Neuronal stem cell (in vitro differentiated cells): ENCODE measurements around the gene CDC25B.
A peak's percentile ranks its signal among the peaks of the same experiment; 100 is the strongest.

Source experiments
- DNase-seq: peaks from one replicate; pipeline ENCODE4 v3.0.0-alpha.2; 2013; ENCODE audit warnings: low spot score
- H2AFZ ChIP-seq: one replicate; pipeline ENCODE4 v1.6.1; 2013; ENCODE audit warnings: mild to moderate bottlenecking, low read length, inconsistent platforms
- H2AK5ac ChIP-seq: 2 replicates; pipeline ENCODE4 v1.6.1; 2013; ENCODE audit warnings: low read depth, mild to moderate bottlenecking, inconsistent platforms, low read length, moderate library complexity, mixed read lengths
- H2BK120ac ChIP-seq: 2 replicates; pipeline ENCODE4 v1.6.1; 2013; ENCODE audit warnings: low read depth, mild to moderate bottlenecking, inconsistent platforms, low read length, moderate library complexity, mixed read lengths
- H2BK12ac ChIP-seq: one replicate; pipeline ENCODE4 v1.6.1; 2013; ENCODE audit warnings: low read length, inconsistent platforms
- H2BK15ac ChIP-seq: 2 replicates; pipeline ENCODE4 v1.6.1; 2013; ENCODE audit warnings: mild to moderate bottlenecking, low read length, inconsistent platforms, mixed read lengths
- H2BK5ac ChIP-seq: one replicate; pipeline ENCODE4 v1.6.1; 2013; ENCODE audit warnings: inconsistent platforms, mild to moderate bottlenecking, low read length, moderate library complexity
- H3K14ac ChIP-seq: one replicate; pipeline ENCODE4 v1.6.1; 2013; ENCODE audit warnings: low read length, inconsistent platforms
- H3K18ac ChIP-seq: 2 replicates; pipeline ENCODE4 v1.6.1; 2013; ENCODE audit warnings: low read length, inconsistent platforms
- H3K23ac ChIP-seq: 2 replicates; pipeline ENCODE4 v1.6.1; 2013; ENCODE audit warnings: low read depth, mild to moderate bottlenecking, mixed read lengths, low read length, inconsistent platforms; ENCODE audit not compliant: poor library complexity
- H3K27ac ChIP-seq: replicated peaks from 3 replicates; pipeline ENCODE4 v1.5.1; 2013; ENCODE audit warnings: low read length, inconsistent platforms
- H3K27me3 ChIP-seq, 3 experiments: 2 replicates each; pipeline ENCODE4 v1.6.1; 2013; ENCODE audit warnings: low read length in 3 of 3, mild to moderate bottlenecking in 2 of 3, inconsistent platforms in 1 of 3, low read depth in 1 of 3, mixed read lengths in 1 of 3, moderate library complexity in 1 of 3; ENCODE audit not compliant: control insufficient read depth in 3 of 3, insufficient read depth in 3 of 3
- H3K36me3 ChIP-seq, 2 donors: replicated peaks in 1 of 2; 2 replicates each; pipeline ENCODE4 v1.6.1; 2013; ENCODE audit warnings: low read length in 2 of 2; ENCODE audit not compliant: control insufficient read depth in 2 of 2, insufficient read depth in 2 of 2
- H3K4ac ChIP-seq: 2 replicates; pipeline ENCODE4 v1.6.1; 2013; ENCODE audit warnings: inconsistent platforms, mild to moderate bottlenecking, low read length, moderate library complexity
- H3K4me1 ChIP-seq, 2 donors: 1 replicate in 1 of 2; 2 replicates in 1 of 2; pipeline ENCODE4 v1.6.1; 2013; ENCODE audit warnings: low read length in 2 of 2, low read depth in 1 of 2; ENCODE audit not compliant: control insufficient read depth in 2 of 2, insufficient read depth in 1 of 2
- H3K4me2 ChIP-seq: one replicate; pipeline ENCODE4 v1.6.1; 2013; ENCODE audit warnings: mild to moderate bottlenecking, low read length, inconsistent platforms; ENCODE audit not compliant: insufficient read depth, poor library complexity, severe bottlenecking
- H3K4me3 ChIP-seq, 2 donors: 2 replicates each; pipeline ENCODE4 v1.5.1; 2013; ENCODE audit warnings: low read length in 2 of 2, mild to moderate bottlenecking in 2 of 2, inconsistent platforms in 1 of 2, moderate library complexity in 1 of 2
- H3K79me1 ChIP-seq: one replicate; pipeline ENCODE4 v1.6.1; 2013; ENCODE audit warnings: low read depth, mild to moderate bottlenecking, inconsistent platforms, low read length, moderate library complexity
- H3K9ac ChIP-seq: one replicate; pipeline ENCODE4 v1.6.1; 2013; ENCODE audit warnings: mild to moderate bottlenecking, low read depth, low read length, inconsistent platforms; ENCODE audit not compliant: poor library complexity
- H3K9me3 ChIP-seq, 2 donors: replicated peaks in 1 of 2; 2 replicates each; pipeline versions ENCODE3 to v1.6.1; 2013; ENCODE audit warnings: low read length in 2 of 2, mild to moderate bottlenecking in 2 of 2, inconsistent platforms in 1 of 2, low read depth in 1 of 2, mixed read lengths in 1 of 2, moderate library complexity in 1 of 2; ENCODE audit not compliant: control insufficient read depth in 2 of 2, insufficient read depth in 1 of 2
- H4K8ac ChIP-seq: one replicate; pipeline ENCODE4 v1.6.1; 2013; ENCODE audit warnings: low read depth, mild to moderate bottlenecking, inconsistent platforms, low read length, moderate library complexity
- H4K91ac ChIP-seq: one replicate; pipeline ENCODE4 v1.6.1; 2013; ENCODE audit warnings: low read length, low read depth, mild to moderate bottlenecking, inconsistent platforms; ENCODE audit not compliant: poor library complexity
- WGBS, 2 donors: extraction: QIAGEN DNeasy Blood & Tissue Kit; methylation state at CpG; one replicate each; pipeline ENCODE4 v1.1.7; 2013; ENCODE audit warnings: missing lambda C conversion rate in 2 of 2, mixed read lengths in 1 of 2; ENCODE audit not compliant: insufficient read length in 2 of 2, insufficient replicate concordance in 1 of 2; ENCODE audit errors: extremely low coverage in 2 of 2; 5-methylcytosine and 5-hydroxymethylcytosine counted together

CDC25B gene

GRCh38 chr20:3782597-3782996 lies 13.5 kb upstream of the CDC25B start:
- H3K4ac ChIP-seq = no peak overlapping the region
- no peak for DNase-seq
- no peak overlapping the region for H2AFZ ChIP-seq
- H3K27ac ChIP-seq = no peak overlapping the region
- no peak overlapping the region for H3K14ac ChIP-seq
- no peak overlapping the region for H4K8ac ChIP-seq
- H4K91ac ChIP-seq = no peak overlapping the region
- no peak overlapping the region for H2BK120ac ChIP-seq
- no peaks in the 10 kb centered on the region for H3K9me3 ChIP-seq
- H2BK15ac ChIP-seq = no peak overlapping the region
- peaks cover 11% of the 10 kb centered on the region for H3K79me1 ChIP-seq
- no peak overlapping the region for H3K9ac ChIP-seq
- H3K4me3 ChIP-seq = no peak overlapping the region
- H2BK12ac ChIP-seq = no peak overlapping the region
- no CpG with 5 or more reads among the region's 6 CpGs for WGBS, 2 donors
- no peak overlapping the region for H3K18ac ChIP-seq
- H3K4me1 ChIP-seq = peaks cover 3 to 19% of the 10 kb centered on the region in 2 donors
- H3K36me3 ChIP-seq = peaks cover 0 to 4% of the 10 kb centered on the region in 2 donors
- H2BK5ac ChIP-seq = no peak overlapping the region
- no peak overlapping the region for H3K4me2 ChIP-seq
- H2AK5ac ChIP-seq = no peak overlapping the region
- H3K27me3 ChIP-seq = peaks cover 2 to 24% (median 23%) of the 10 kb centered on the region in 3 experiments
- no peak overlapping the region for H3K23ac ChIP-seq

GRCh38 chr20:3783068-3783489 lies 13.0 kb upstream of the CDC25B start:
- Histone ChIP-seq H2BK15ac (no peak overlapping the region), H2AFZ (no peak overlapping the region), H3K9me3 (no peaks in the 10 kb centered on the region), H3K27me3 (peaks cover 2 to 20% (median 18%) of the 10 kb centered on the region in 3 experiments), H3K79me1 (peaks cover 11% of the 10 kb centered on the region), H3K4me1 (peaks cover 3 to 19% of the 10 kb centered on the region in 2 donors), H4K91ac (no peak overlapping the region), H3K4ac (no peak overlapping the region), H3K27ac (no peak overlapping the region), H2BK120ac (no peak overlapping the region), H3K4me3 (no peak overlapping the region), H3K18ac (no peak overlapping the region), H4K8ac (no peak overlapping the region), H3K9ac (no peak overlapping the region), H2BK12ac (no peak overlapping the region), H3K23ac (no peak overlapping the region), H3K36me3 (peaks cover 0 to 4% of the 10 kb centered on the region in 2 donors), H2AK5ac (no peak overlapping the region), H3K4me2 (no peak overlapping the region), H2BK5ac (no peak overlapping the region), H3K14ac (no peak overlapping the region)
- WGBS, 2 donors = no CpG with 5 or more reads among the region's 2 CpGs
- DNase-seq = no peak

- no peak overlapping the region for H3K4ac ChIP-seq
- no peak overlapping the region for H2AFZ ChIP-seq
- no CpG with 5 or more reads among the region's 10 CpGs for WGBS, 2 donors
These were observed 12.5 kb upstream of the CDC25B start for GRCh38 chr20:3783511-3784195.

GRCh38 chr20:3784216-3784853 lies 11.8 kb upstream of the CDC25B start:
- Histone ChIP-seq H2BK12ac (no peak overlapping the region), H2AFZ (no peak overlapping the region), H3K36me3 (peaks cover 0 to 4% of the 10 kb centered on the region in 2 donors), H2AK5ac (no peak overlapping the region), H3K9me3 (no peaks in the 10 kb centered on the region), H2BK15ac (no peak overlapping the region), H3K27ac (no peak overlapping the region), H4K91ac (no peak overlapping the region), H3K4ac (no peak overlapping the region), H4K8ac (no peak overlapping the region), H3K23ac (peak overlapping the region; percentile 66), H3K14ac (no peak overlapping the region), H3K79me1 (peaks cover 11% of the 10 kb centered on the region), H3K18ac (no peak overlapping the region), H3K4me2 (no peak overlapping the region), H3K27me3 (peaks cover 0 to 9% (median 5%) of the 10 kb centered on the region in 3 experiments), H3K4me3 (no peak overlapping the region), H3K4me1 (peaks cover 3 to 17% of the 10 kb centered on the region in 2 donors), H2BK120ac (no peak overlapping the region), H2BK5ac (no peak overlapping the region), H3K9ac (no peak overlapping the region)
- DNase-seq = no peak
- no CpG with 5 or more reads among the region's 17 CpGs for WGBS, 2 donors

More at GRCh38 chr20:3783511-3784195, 12.5 kb upstream of the CDC25B start:
- H3K4me3 ChIP-seq = no peak overlapping the region
- H2AK5ac ChIP-seq = no peak overlapping the region
- no peak overlapping the region for H3K27ac ChIP-seq
- H3K27me3 ChIP-seq = peaks cover under 1 to 14% (median 12%) of the 10 kb centered on the region in 3 experiments
- H3K23ac ChIP-seq = no peak overlapping the region
- H2BK5ac ChIP-seq = no peak overlapping the region
- peaks cover 0 to 4% of the 10 kb centered on the region in 2 donors for H3K36me3 ChIP-seq
- H4K8ac ChIP-seq = no peak overlapping the region
- no peak overlapping the region for H2BK12ac ChIP-seq
- no peak overlapping the region for H3K14ac ChIP-seq
- no peak overlapping the region for H3K9ac ChIP-seq
- no peak overlapping the region for H2BK120ac ChIP-seq
- H3K4me1 ChIP-seq = peaks cover 3 to 17% of the 10 kb centered on the region in 2 donors
- no peak overlapping the region for H3K4me2 ChIP-seq
- no peak overlapping the region for H3K18ac ChIP-seq
- no peak overlapping the region for H2BK15ac ChIP-seq
- no peaks in the 10 kb centered on the region for H3K9me3 ChIP-seq
- no peak for DNase-seq
- H3K79me1 ChIP-seq = peaks cover 11% of the 10 kb centered on the region
- no peak overlapping the region for H4K91ac ChIP-seq
